H9 (cell line): ENCODE data around the gene CASK. TPM values are rescaled to one million over a fixed set of nuclear protein-coding genes. Genes with fewer than 3 reads are reported as not detected.

Source experiments
- DNase-seq: peaks from one replicate; pipeline ENCODE4 v3.0.0-alpha.2; 2017
- H2AFZ ChIP-seq: one replicate; pipeline ENCODE4 v1.6.1; 2013; ENCODE audit warnings: mild to moderate bottlenecking, low read length, control low read depth, moderate library complexity
- H2AK5ac ChIP-seq: 2 replicates; pipeline ENCODE4 v1.6.1; 2013; ENCODE audit warnings: low read length, control low read depth, mixed read lengths; ENCODE audit not compliant: insufficient read length
- H2BK120ac ChIP-seq: one replicate; pipeline ENCODE4 v1.6.1; 2013; ENCODE audit warnings: low read depth, mild to moderate bottlenecking, low read length, control low read depth, inconsistent platforms; ENCODE audit not compliant: poor library complexity, severe bottlenecking
- H2BK12ac ChIP-seq: 2 replicates; pipeline ENCODE4 v1.6.1; 2013; ENCODE audit warnings: low read length, control low read depth, mixed read lengths, low read depth; ENCODE audit not compliant: insufficient read length
- H2BK15ac ChIP-seq: 2 replicates; pipeline ENCODE4 v1.6.1; 2013; ENCODE audit warnings: low read depth, low read length, control low read depth
- H2BK20ac ChIP-seq: one replicate; pipeline ENCODE4 v1.6.1; 2013; ENCODE audit warnings: low read depth, mild to moderate bottlenecking, low read length, control low read depth, inconsistent platforms; ENCODE audit not compliant: poor library complexity, severe bottlenecking
- H2BK5ac ChIP-seq: 2 replicates; pipeline ENCODE4 v1.6.1; 2013; ENCODE audit warnings: low read length, control low read depth, mixed read lengths; ENCODE audit not compliant: insufficient read length
- H3K14ac ChIP-seq: 2 replicates; pipeline ENCODE4 v1.6.1; 2013; ENCODE audit warnings: low read length, control low read depth; ENCODE audit not compliant: insufficient read depth
- H3K18ac ChIP-seq: 2 replicates; pipeline ENCODE4 v1.6.1; 2013; ENCODE audit warnings: low read depth, mild to moderate bottlenecking, mixed read lengths, low read length, control low read depth; ENCODE audit not compliant: insufficient read length
- H3K23ac ChIP-seq: 2 replicates; pipeline ENCODE4 v1.6.1; 2013; ENCODE audit warnings: low read length, control low read depth, mixed read lengths, low read depth; ENCODE audit not compliant: insufficient read length
- H3K23me2 ChIP-seq: 2 replicates; pipeline ENCODE4 v1.6.1; 2013; ENCODE audit warnings: low read depth, mild to moderate bottlenecking, mixed read lengths, low read length, control low read depth; ENCODE audit not compliant: insufficient read length, poor library complexity, severe bottlenecking
- H3K27ac ChIP-seq: 2 replicates; pipeline ENCODE4 v1.5.1; 2013; ENCODE audit warnings: low read length, control low read depth, mixed read lengths, low read depth; ENCODE audit not compliant: insufficient read length
- H3K27me3 ChIP-seq: 2 replicates; pipeline ENCODE4 v1.6.1; 2013; ENCODE audit warnings: low read length, control low read depth, inconsistent platforms; ENCODE audit not compliant: insufficient read depth
- H3K4ac ChIP-seq: 2 replicates; pipeline ENCODE4 v1.6.1; 2013; ENCODE audit warnings: low read depth, mild to moderate bottlenecking, control low read depth, inconsistent platforms, low read length, moderate library complexity
- H3K4me1 ChIP-seq: 2 replicates; pipeline ENCODE4 v1.6.1; 2013; ENCODE audit warnings: low read length, control low read depth, inconsistent platforms; ENCODE audit not compliant: insufficient read depth
- H3K4me2 ChIP-seq: 2 replicates; pipeline ENCODE4 v1.6.1; 2013; ENCODE audit warnings: low read length, control low read depth, mixed read lengths; ENCODE audit not compliant: insufficient read length, insufficient read depth
- H3K56ac ChIP-seq: 2 replicates; pipeline ENCODE4 v1.6.1; 2013; ENCODE audit warnings: low read depth, mild to moderate bottlenecking, mixed read lengths, low read length, control low read depth; ENCODE audit not compliant: insufficient read length
- H3K79me1 ChIP-seq: 2 replicates; pipeline ENCODE4 v1.6.1; 2013; ENCODE audit warnings: low read depth, mild to moderate bottlenecking, moderate library complexity, low read length, control low read depth, inconsistent platforms; ENCODE audit not compliant: insufficient read depth, poor library complexity, severe bottlenecking
- H3K79me2 ChIP-seq: 2 replicates; pipeline ENCODE4 v1.6.1; 2013; ENCODE audit warnings: low read length, control low read depth, inconsistent platforms; ENCODE audit not compliant: insufficient read depth
- H3K9ac ChIP-seq: 2 replicates; pipeline ENCODE4 v1.6.1; 2013; ENCODE audit warnings: low read length, control low read depth, mixed read lengths; ENCODE audit not compliant: insufficient read length; ENCODE audit errors: extremely low read depth
- H3K9me3 ChIP-seq: one replicate; pipeline ENCODE4 v1.6.1; 2013; ENCODE audit warnings: low read depth, low read length, inconsistent platforms; ENCODE audit not compliant: control insufficient read depth
- H3T11ph ChIP-seq: one replicate; pipeline ENCODE4 v1.6.1; 2013; ENCODE audit warnings: mild to moderate bottlenecking, low read length, control low read depth, inconsistent platforms
- H4K20me1 ChIP-seq: one replicate; pipeline ENCODE4 v1.6.1; 2013; ENCODE audit not compliant: control insufficient read depth, insufficient read length, insufficient read depth
- H4K5ac ChIP-seq: 2 replicates; pipeline ENCODE4 v1.6.1; 2013; ENCODE audit warnings: low read depth, mild to moderate bottlenecking, mixed read lengths, low read length, control low read depth; ENCODE audit not compliant: insufficient read length
- H4K8ac ChIP-seq: replicated peaks from 2 replicates; pipeline ENCODE4 v1.6.1; 2013; ENCODE audit warnings: low read length, control low read depth, mixed read lengths, low read depth; ENCODE audit not compliant: insufficient read length
- H4K91ac ChIP-seq: 2 replicates; pipeline ENCODE4 v1.6.1; 2013; ENCODE audit warnings: low read depth, mild to moderate bottlenecking, moderate library complexity, mixed read lengths, low read length, control low read depth; ENCODE audit not compliant: insufficient read length
- H3K27ac Mint-ChIP-seq, 3 experiments: 2 replicates in 2 of 3; 3 replicates in 1 of 3; pipeline ENCODE4 v1.8.0; 2020 to 2021; ENCODE audit warnings: mixed read lengths in 3 of 3, mild to moderate bottlenecking in 1 of 3, moderate library complexity in 1 of 3
- H3K27me3 Mint-ChIP-seq: 2 replicates; pipeline ENCODE4 v1.8.0; 2021; ENCODE audit warnings: low read depth, mild to moderate bottlenecking, moderate library complexity, mixed read lengths
- H3K36me3 Mint-ChIP-seq, 3 experiments: 2 replicates in 2 of 3; 3 replicates in 1 of 3; pipeline ENCODE4 v1.8.0; 2020 to 2021; ENCODE audit warnings: low read depth in 3 of 3, mixed read lengths in 3 of 3; ENCODE audit not compliant: insufficient read depth in 1 of 3
- H3K4me1 Mint-ChIP-seq, 2 experiments: 2 replicates each; pipeline ENCODE4 v1.8.0; 2020; ENCODE audit warnings: mixed read lengths in 2 of 2
- H3K4me3 Mint-ChIP-seq, 2 experiments: 2 replicates in 1 of 2; 3 replicates in 1 of 2; pipeline ENCODE4 v1.8.0; 2020 to 2021; ENCODE audit warnings: mild to moderate bottlenecking in 2 of 2, mixed read lengths in 2 of 2, moderate library complexity in 1 of 2
- H3K9me3 Mint-ChIP-seq, 2 experiments: 2 replicates in 1 of 2; 3 replicates in 1 of 2; pipeline ENCODE4 v1.8.0; 2020; ENCODE audit warnings: mild to moderate bottlenecking in 2 of 2, mixed read lengths in 2 of 2, moderate library complexity in 1 of 2
- WGBS: extraction: QIAGEN DNeasy Blood & Tissue Kit; methylation state at CpG from one replicate; pipeline ENCODE4 v1.1.7; 2013; ENCODE audit warnings: missing lambda C conversion rate, low lambda C conversion rate, mixed read lengths; ENCODE audit not compliant: insufficient read length; ENCODE audit errors: extremely low coverage; 5-methylcytosine and 5-hydroxymethylcytosine counted together
- total RNA-seq: library from RNA; stranded (reverse); gene quantifications from 2 replicates; pipeline ENCODE4 v1.2.1, GENCODE V29; 2021
- TF ChIP-seq, protein P1 (sequence below): fragments of 200-600 bp; sonication (generic); conservative IDR thresholded peaks from 3 replicates; pipeline ENCODE4 v1.8.0; 2021; ENCODE audit warnings: antibody characterized with exemption, mild to moderate bottlenecking

The CASK gene
- total RNA-seq, 1 experiment from 2014 or later: 44.1 TPM

DNA sequence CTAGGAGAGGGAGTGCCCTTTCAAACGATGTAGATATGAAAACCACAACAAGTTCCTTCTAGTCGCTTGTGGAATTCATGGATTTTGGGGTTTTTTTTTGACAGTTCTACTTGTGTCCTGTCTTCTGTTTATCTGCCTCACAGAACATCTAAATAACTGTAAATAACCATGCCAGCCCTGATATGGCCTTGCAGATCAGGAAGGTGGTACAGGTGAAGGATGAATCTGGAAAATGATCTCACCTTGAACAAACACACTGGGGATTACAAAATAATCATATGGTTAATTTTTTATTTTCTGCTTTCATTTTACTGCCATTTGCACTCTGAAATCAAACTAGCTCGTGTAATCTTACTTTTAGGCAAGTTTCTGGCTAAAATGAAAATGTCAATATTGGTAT is 162.2 kb downstream of the CASK start:
- Histone ChIP-seq H3K23me2 (no peaks in the 10 kb centered on the region), H3K9me3 (no peaks in the 10 kb centered on the region), H3K27me3 (no peaks in the 10 kb centered on the region), H3T11ph (no peak overlapping the region), H3K23ac (no peak overlapping the region), H3K56ac (no peak overlapping the region), H3K9ac (no peak overlapping the region), H3K4me2 (no peak overlapping the region), H3K4me1 (no peaks in the 10 kb centered on the region; the same call in 1 of the 2 replicates), H3K14ac (no peak overlapping the region), H4K8ac (no peak overlapping the region), H3K79me1 (no peaks in the 10 kb centered on the region), H4K5ac (no peak overlapping the region), H2AFZ (no peak overlapping the region), H3K27ac (no peak overlapping the region), H2BK5ac (no peak overlapping the region), H4K91ac (no peak overlapping the region), H4K20me1 (no peaks in the 10 kb centered on the region), H2BK12ac (no peak overlapping the region), H3K79me2 (peaks cover 2% of the 10 kb centered on the region; the same call in 1 of the 2 replicates), H2BK15ac (no peak overlapping the region), H3K4ac (no peak overlapping the region), H2AK5ac (no peak overlapping the region), H3K18ac (no peak overlapping the region), H2BK120ac (no peak overlapping the region), H2BK20ac (no peak overlapping the region)
- H3K9me3 Mint-ChIP-seq: peaks cover 44 to 53% of the 10 kb centered on the region in 2 experiments
- WGBS: no CpG with 5 or more reads among the region's 3 CpGs
- no peak for DNase-seq
- H3K4me3 Mint-ChIP-seq: no peak overlapping the region
- no peak overlapping the region for H3K27ac Mint-ChIP-seq
- no peaks in the 10 kb centered on the region for H3K27me3 Mint-ChIP-seq
- H3K4me1 Mint-ChIP-seq: peaks cover 3 to 4% of the 10 kb centered on the region in 2 experiments; a peak in 2 of 4 replicates
- TF ChIP-seq, protein P1, sequence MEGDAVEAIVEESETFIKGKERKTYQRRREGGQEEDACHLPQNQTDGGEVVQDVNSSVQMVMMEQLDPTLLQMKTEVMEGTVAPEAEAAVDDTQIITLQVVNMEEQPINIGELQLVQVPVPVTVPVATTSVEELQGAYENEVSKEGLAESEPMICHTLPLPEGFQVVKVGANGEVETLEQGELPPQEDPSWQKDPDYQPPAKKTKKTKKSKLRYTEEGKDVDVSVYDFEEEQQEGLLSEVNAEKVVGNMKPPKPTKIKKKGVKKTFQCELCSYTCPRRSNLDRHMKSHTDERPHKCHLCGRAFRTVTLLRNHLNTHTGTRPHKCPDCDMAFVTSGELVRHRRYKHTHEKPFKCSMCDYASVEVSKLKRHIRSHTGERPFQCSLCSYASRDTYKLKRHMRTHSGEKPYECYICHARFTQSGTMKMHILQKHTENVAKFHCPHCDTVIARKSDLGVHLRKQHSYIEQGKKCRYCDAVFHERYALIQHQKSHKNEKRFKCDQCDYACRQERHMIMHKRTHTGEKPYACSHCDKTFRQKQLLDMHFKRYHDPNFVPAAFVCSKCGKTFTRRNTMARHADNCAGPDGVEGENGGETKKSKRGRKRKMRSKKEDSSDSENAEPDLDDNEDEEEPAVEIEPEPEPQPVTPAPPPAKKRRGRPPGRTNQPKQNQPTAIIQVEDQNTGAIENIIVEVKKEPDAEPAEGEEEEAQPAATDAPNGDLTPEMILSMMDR: no peak
- H3K36me3 Mint-ChIP-seq: no peaks in the 10 kb centered on the region
